CD4-positive, CD25-positive, alpha-beta regulatory T cell (primary cell): ENCODE results near the gene SLC4A5. TPM values are rescaled to one million over a fixed set of nuclear protein-coding genes. Genes with fewer than 3 reads are reported as not detected.
"Not testable (repeated sequence)": the region's sequence is repeated elsewhere in the genome, so short reads cannot be mapped to it uniquely, and the experiment has no call there.

Experiments used
- ATAC-seq, 2 donors: fragments of 150-1000 bp; cut with Tn5 transposase; one replicate each; pipeline ENCODE4 v1.10.0; 2021; ENCODE audit warnings: low read depth in 2 of 2, moderate number of reproducible peaks in 2 of 2, moderate library complexity in 1 of 2
- DNase-seq, 3 donors: peaks; one replicate each; pipeline versions ENCODE4 v3.0.0 to v3.0.0-alpha.2; 2012 to 2022; ENCODE audit warnings: mixed read lengths in 1 of 3
- H3K27ac ChIP-seq: one replicate; pipeline ENCODE4 v1.7.0; 2013; ENCODE audit warnings: mild to moderate bottlenecking, low read length; ENCODE audit not compliant: insufficient read depth, poor library complexity, severe bottlenecking
- H3K27me3 ChIP-seq: one replicate; pipeline ENCODE4 v1.7.0; 2013; ENCODE audit warnings: low read length; ENCODE audit not compliant: control insufficient read depth, insufficient read depth
- H3K36me3 ChIP-seq: one replicate; pipeline ENCODE4 v1.7.0; 2013; ENCODE audit warnings: mild to moderate bottlenecking, low read length, moderate library complexity; ENCODE audit not compliant: control insufficient read depth, insufficient read depth
- H3K4me1 ChIP-seq: 2 replicates; pipeline ENCODE4 v1.7.0; 2013; ENCODE audit warnings: mild to moderate bottlenecking, low read length; ENCODE audit not compliant: insufficient read depth, control insufficient read depth, poor library complexity, severe bottlenecking
- H3K4me3 ChIP-seq: one replicate; pipeline ENCODE4 v1.7.0; 2013; ENCODE audit warnings: low read depth, mild to moderate bottlenecking, low read length, moderate library complexity
- H3K9me3 ChIP-seq, 2 experiments: 1 replicate in 1 of 2; 2 replicates in 1 of 2; pipeline ENCODE4 v1.7.0; 2013; ENCODE audit warnings: low read length in 2 of 2, mild to moderate bottlenecking in 1 of 2, moderate library complexity in 1 of 2; ENCODE audit not compliant: control insufficient read depth in 2 of 2
- H3K27ac Mint-ChIP-seq, 3 donors: one replicate each; pipeline ENCODE4 v1.8.0; 2020 to 2022; ENCODE audit warnings: mild to moderate bottlenecking in 3 of 3, mixed read lengths in 3 of 3, moderate library complexity in 2 of 3
- H3K27me3 Mint-ChIP-seq: one replicate; pipeline ENCODE4 v1.8.0; 2022; ENCODE audit warnings: mild to moderate bottlenecking, mixed read lengths
- H3K36me3 Mint-ChIP-seq: one replicate; pipeline ENCODE4 v1.8.0; 2020; ENCODE audit warnings: mixed read lengths
- H3K4me1 Mint-ChIP-seq, 4 donors: one replicate each; pipeline ENCODE4 v1.8.0; 2020 to 2022; ENCODE audit warnings: mixed read lengths in 4 of 4, mild to moderate bottlenecking in 1 of 4
- H3K4me3 Mint-ChIP-seq, 4 donors: one replicate each; pipeline ENCODE4 v1.8.0; 2020 to 2022; ENCODE audit warnings: mild to moderate bottlenecking in 4 of 4, mixed read lengths in 4 of 4, moderate library complexity in 3 of 4
- H3K9me3 Mint-ChIP-seq, 7 donors: one replicate each; pipeline ENCODE4 v1.8.0; 2020 to 2022; ENCODE audit warnings: mixed read lengths in 7 of 7, mild to moderate bottlenecking in 3 of 7, moderate library complexity in 2 of 7
- polyA plus RNA-seq, 4 donors: library from polyadenylated mRNA; unstranded; fragments of 300-500 nt; fragmentation: Illumina TruSeq; gene quantifications; one replicate each; pipeline ENCODE4 v1.2.3, GENCODE V29; 2021
- total RNA-seq: library from RNA; stranded (reverse); gene quantifications from one replicate; pipeline ENCODE4 v1.2.3, GENCODE V29; 2022

SLC4A5 gene
- total and polyA plus RNA-seq, 5 donors from 2014 or later, result 0.30 to 12.7 (median 0.85) TPM

DNA sequence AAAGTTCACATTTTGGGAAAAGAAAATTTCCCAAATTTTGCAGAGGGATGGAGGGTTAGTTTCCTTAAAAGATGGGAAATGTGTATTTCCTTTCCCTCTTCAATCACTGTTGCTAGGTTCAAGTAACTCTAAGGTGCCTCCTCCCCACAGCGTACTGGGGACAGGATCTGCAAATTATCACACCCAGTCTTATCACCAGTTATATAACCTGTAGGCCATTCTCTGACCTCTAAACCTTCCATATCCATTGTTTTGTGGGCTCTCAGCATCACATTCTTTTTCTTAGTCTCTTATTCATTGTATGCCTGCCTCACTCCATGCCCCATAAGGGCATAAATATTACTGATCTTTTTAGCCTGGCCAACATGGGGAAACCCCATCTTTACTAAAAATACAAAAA, 148.4 kb downstream of the SLC4A5 start:
- Histone ChIP-seq H3K27ac (no peak overlapping the region), H3K36me3 (no peaks in the 10 kb centered on the region), H3K27me3 (no peaks in the 10 kb centered on the region), H3K4me3 (no peak overlapping the region), H3K9me3 (no peaks in the 10 kb centered on the region), H3K4me1 (peaks cover 12% of the 10 kb centered on the region)
- no peak overlapping the region for H3K4me3 Mint-ChIP-seq
- ATAC-seq (no peak), DNase-seq (no peak)
- no peaks in the 10 kb centered on the region for H3K36me3 Mint-ChIP-seq
- H3K9me3 Mint-ChIP-seq, result no peaks in the 10 kb centered on the region
- H3K27ac Mint-ChIP-seq, result no peak overlapping the region
- peaks cover 12 to 17% (median 14%) of the 10 kb centered on the region in 4 donors for H3K4me1 Mint-ChIP-seq
- H3K27me3 Mint-ChIP-seq, result peaks cover 28% of the 10 kb centered on the region

DNA sequence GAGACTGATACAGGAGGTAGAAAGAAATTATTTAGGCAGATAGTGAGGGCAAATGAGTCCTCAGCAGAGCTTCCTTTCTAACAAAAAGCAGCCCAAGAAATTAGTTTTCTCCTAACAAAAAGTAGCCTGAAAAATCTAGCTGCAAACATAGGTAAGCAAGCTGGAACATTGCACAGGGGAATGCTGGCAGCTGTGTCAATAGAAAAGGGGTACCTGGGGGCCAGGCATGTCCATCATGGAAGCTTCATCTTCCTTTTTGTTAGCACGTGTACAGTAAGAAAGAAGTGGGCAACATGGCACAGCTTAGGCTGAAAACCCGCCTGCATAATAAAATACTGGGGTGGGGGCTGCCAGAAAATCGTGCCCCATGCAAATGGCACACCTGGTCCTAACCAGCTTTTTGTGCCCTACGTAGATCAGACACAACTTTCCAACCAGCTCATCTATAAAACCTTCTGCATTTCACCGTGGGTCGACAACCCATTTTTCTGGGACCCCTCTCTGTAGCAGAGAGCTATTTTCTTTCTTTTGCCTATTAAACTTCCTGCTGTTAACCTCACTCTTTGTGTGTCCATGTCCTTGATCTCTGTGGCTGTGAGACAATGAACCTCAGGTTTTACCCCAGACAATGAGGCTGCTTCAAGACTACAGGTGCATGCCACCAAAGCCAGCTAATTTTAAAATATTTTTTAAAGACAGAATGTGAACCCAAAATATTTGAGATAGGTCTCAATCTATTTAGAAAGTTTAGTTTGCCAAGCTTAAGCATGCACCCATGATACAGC, 151.4 kb downstream of the SLC4A5 start:
- no peaks in the 10 kb centered on the region for H3K9me3 Mint-ChIP-seq
- H3K36me3 Mint-ChIP-seq, result no peaks in the 10 kb centered on the region
- peaks cover 34% of the 10 kb centered on the region for H3K27me3 Mint-ChIP-seq
- Histone ChIP-seq H3K27me3 (no peaks in the 10 kb centered on the region), H3K36me3 (no peaks in the 10 kb centered on the region), H3K4me3 (no peak overlapping the region), H3K9me3 (no peaks in the 10 kb centered on the region), H3K4me1 (no peaks in the 10 kb centered on the region), H3K27ac (no peak overlapping the region)
- H3K4me1 Mint-ChIP-seq, result no peaks in the 10 kb centered on the region
- no peak overlapping the region for H3K27ac Mint-ChIP-seq
- ATAC-seq (no peak), DNase-seq (no peak)
- no peak overlapping the region for H3K4me3 Mint-ChIP-seq

DNA sequence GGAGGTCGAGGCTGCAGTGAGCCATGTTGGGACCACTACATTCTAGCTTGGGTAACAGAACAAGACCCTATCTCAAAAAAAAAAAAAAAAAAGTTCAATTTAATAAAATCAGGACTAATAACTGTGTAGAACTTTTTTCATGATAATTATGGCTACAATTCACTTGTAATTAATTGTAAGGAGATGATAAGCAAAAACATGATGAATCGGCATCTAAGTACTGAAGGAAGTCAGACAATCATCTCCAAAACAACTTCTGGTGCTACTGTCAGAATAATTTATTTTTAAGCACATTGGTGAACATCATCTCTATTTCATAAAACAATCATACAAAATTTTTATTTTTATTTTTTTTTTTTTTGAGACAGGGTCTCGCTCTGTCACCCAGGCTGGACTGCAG, 154.5 kb downstream of the SLC4A5 start:
- Mint-ChIP-seq H3K9me3 (peaks cover 0 to 2% (median 0%) of the 10 kb centered on the region in 7 donors), H3K4me3 (no peak overlapping the region), H3K27me3 (peaks cover 31% of the 10 kb centered on the region), H3K27ac (no peak overlapping the region), H3K36me3 (no peaks in the 10 kb centered on the region), H3K4me1 (peaks cover 0 to 2% (median 0%) of the 10 kb centered on the region in 4 donors)
- no peaks in the 10 kb centered on the region for H3K4me1 ChIP-seq
- H3K27me3 ChIP-seq, result no peaks in the 10 kb centered on the region
- DNase-seq (no peak), ATAC-seq (no peak)
- no peaks in the 10 kb centered on the region for H3K36me3 ChIP-seq
- no peaks in the 10 kb centered on the region for H3K9me3 ChIP-seq
- no peak overlapping the region for H3K4me3 ChIP-seq
- H3K27ac ChIP-seq, result no peak overlapping the region

DNA sequence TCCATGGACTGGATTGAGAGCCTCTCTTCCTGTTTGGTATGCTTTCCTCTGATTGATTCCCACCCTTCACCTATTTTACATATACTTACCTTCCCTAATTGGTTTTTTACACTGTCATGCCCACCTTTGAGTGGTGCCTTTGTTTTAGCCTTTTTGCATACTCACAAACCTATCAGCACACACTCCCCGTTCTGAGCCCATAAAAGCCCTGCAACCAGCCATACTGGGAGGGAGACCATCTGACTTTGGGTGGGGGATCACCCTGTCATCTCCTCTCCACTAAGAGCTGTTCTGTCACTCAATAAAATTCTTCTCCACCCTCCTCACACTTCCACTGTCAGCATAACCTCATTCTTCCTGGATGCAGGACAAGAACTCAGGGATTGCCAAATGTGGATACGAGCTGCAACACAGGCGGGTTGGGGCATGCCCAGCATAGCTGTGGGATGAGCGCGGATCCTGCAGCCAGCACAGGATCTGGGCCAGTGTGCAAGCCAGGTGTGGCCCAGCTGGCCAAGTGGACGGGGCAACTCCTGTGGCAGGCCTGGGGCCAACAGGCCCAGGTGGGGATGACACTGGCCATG, 155.1 kb downstream of the SLC4A5 start:
- Mint-ChIP-seq H3K27me3 (peaks cover 27% of the 10 kb centered on the region), H3K4me1 (peaks cover 0 to 2% (median 0%) of the 10 kb centered on the region in 4 donors), H3K27ac (peak overlapping the region in 1 of 3 donors; percentile 48), H3K9me3 (peaks cover 0 to 2% (median 0%) of the 10 kb centered on the region in 7 donors), H3K4me3 (no peak overlapping the region), H3K36me3 (no peaks in the 10 kb centered on the region)
- no peaks in the 10 kb centered on the region for H3K27me3 ChIP-seq
- H3K9me3 ChIP-seq, result no peaks in the 10 kb centered on the region
- H3K27ac ChIP-seq, result no peak overlapping the region
- H3K4me1 ChIP-seq, result no peaks in the 10 kb centered on the region
- no peak for ATAC-seq
- no peak for DNase-seq
- no peak overlapping the region for H3K4me3 ChIP-seq
- no peaks in the 10 kb centered on the region for H3K36me3 ChIP-seq

DNA sequence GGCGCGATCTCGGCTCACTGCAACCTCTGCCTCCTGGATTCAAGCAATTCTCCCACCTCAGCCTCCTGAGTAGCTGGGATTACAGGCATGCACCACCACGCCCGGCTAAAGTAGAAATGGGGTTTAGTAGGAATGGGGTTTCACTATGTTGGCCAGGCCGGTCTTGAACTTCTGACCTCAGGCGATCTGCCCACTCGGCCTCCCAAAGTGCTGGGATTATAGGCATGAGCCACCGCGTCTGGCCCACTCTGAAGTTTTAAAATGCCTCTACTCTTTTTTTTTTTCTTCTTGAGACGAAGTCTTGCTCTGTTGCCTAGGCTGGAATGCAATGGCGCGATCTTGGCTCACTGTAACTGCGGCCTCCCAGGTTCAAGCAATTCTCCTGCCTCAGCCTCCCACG, 156.5 kb downstream of the SLC4A5 start:
- H3K9me3 ChIP-seq, H3K9me3 Mint-ChIP-seq, H3K4me1 Mint-ChIP-seq, H3K4me3 ChIP-seq, ATAC-seq, H3K36me3 ChIP-seq, H3K27me3 ChIP-seq, H3K27ac ChIP-seq, DNase-seq, H3K27ac Mint-ChIP-seq, H3K4me1 ChIP-seq, H3K4me3 Mint-ChIP-seq, H3K36me3 Mint-ChIP-seq: not testable (repeated sequence)
- peaks cover 21% of the 10 kb centered on the region for H3K27me3 Mint-ChIP-seq

DNA sequence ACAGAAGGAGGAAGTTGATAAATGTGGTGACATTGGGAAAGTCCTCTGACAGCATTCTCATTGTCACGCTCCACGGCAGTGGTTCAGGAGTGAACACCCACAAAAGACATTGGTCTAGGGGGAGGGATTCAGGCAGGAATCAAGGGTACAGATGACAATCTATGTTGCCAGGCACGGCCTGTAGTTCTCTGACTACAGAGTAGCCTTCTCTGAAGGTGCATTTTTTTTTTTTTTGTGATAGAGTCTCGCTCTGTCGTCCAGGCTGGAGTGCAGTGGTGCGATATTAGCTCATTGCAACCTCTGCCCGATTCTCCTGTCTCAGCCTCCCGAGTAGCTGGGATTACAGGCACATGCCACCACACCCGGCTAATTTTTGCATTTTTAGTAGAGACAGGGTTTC, 157.2 kb downstream of the SLC4A5 start:
- peaks cover 0 to 2% (median 0%) of the 10 kb centered on the region in 7 donors for H3K9me3 Mint-ChIP-seq
- ATAC-seq, result peak; percentile 72 to 76
- H3K4me1 ChIP-seq, result no peaks in the 10 kb centered on the region
- no peak overlapping the region for H3K27ac ChIP-seq
- H3K4me3 Mint-ChIP-seq, result no peak overlapping the region
- H3K27me3 ChIP-seq, result no peaks in the 10 kb centered on the region
- H3K36me3 ChIP-seq, result no peaks in the 10 kb centered on the region
- no peaks in the 10 kb centered on the region for H3K36me3 Mint-ChIP-seq
- H3K4me1 Mint-ChIP-seq, result peaks cover 0 to 2% (median 0%) of the 10 kb centered on the region in 4 donors
- no peak overlapping the region for H3K4me3 ChIP-seq
- peaks cover 14% of the 10 kb centered on the region for H3K27me3 Mint-ChIP-seq
- H3K9me3 ChIP-seq, result no peaks in the 10 kb centered on the region
- DNase-seq, result peak in 1 of 3 donors; percentile 33
- no peak overlapping the region for H3K27ac Mint-ChIP-seq

DNA sequence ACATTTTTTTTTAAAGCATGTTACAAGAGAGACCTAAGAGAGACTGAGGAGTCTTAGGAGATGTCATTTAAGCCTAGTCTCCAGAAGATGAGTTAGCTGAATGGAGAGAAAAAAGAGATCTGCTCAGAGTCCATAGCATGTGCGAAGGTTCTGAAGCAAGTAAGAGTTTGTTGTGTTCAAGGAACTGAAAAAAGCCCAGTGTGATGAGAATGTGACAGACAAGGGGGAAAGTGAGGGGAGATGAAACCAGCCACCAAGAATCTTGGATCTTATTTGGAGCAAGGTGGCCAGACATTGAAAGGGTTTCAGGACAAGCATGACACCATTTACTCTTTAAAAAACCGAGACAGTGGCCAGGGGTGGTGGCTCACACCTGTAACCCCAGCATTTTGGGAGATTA, 159.3 kb downstream of the SLC4A5 start:
- Mint-ChIP-seq H3K9me3 (peaks cover 0 to 2% (median 0%) of the 10 kb centered on the region in 7 donors), H3K36me3 (no peaks in the 10 kb centered on the region), H3K4me1 (peaks cover 3 to 5% (median 4%) of the 10 kb centered on the region in 4 donors), H3K27ac (no peak overlapping the region), H3K4me3 (no peak overlapping the region), H3K27me3 (peaks cover 9% of the 10 kb centered on the region)
- Histone ChIP-seq H3K36me3 (no peaks in the 10 kb centered on the region), H3K27ac (no peak overlapping the region), H3K4me1 (peaks cover 4% of the 10 kb centered on the region), H3K9me3 (no peaks in the 10 kb centered on the region), H3K4me3 (no peak overlapping the region), H3K27me3 (no peaks in the 10 kb centered on the region)
- no peak for DNase-seq
- ATAC-seq, result no peak

DNA sequence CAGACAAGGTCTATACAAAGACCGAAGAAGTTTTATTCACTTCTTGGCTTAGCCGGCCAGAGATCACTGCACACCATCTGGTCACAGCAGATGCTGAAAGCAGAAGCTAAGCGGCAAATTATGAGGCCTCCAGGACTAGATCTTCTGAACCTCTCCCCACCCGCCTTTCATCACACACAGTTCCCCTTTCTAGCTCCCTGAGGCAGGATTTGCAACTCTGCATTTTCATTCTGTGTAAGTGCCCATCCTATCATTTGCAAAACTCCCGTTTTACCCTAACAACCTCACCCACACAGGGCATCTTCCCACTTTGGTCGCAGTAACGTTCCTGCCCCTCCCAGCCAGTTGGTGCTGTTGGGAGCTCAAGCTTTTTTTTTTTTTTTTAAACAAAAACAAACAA, 161.5 kb downstream of the SLC4A5 start:
- no peak overlapping the region for H3K27ac Mint-ChIP-seq
- H3K4me3 ChIP-seq, result no peak overlapping the region
- DNase-seq (no peak), ATAC-seq (no peak)
- H3K4me1 ChIP-seq, result peaks cover 14% of the 10 kb centered on the region
- peaks cover 2% of the 10 kb centered on the region for H3K36me3 ChIP-seq
- H3K27me3 ChIP-seq, result no peaks in the 10 kb centered on the region
- no peaks in the 10 kb centered on the region for H3K9me3 ChIP-seq
- no peak overlapping the region for H3K27ac ChIP-seq
- peaks cover 0 to 2% (median 0%) of the 10 kb centered on the region in 7 donors for H3K9me3 Mint-ChIP-seq
- peak overlapping the region in 1 of 4 donors; percentile 54 for H3K4me3 Mint-ChIP-seq
- H3K4me1 Mint-ChIP-seq, result peaks cover 11 to 16% (median 12%) of the 10 kb centered on the region in 4 donors
- H3K36me3 Mint-ChIP-seq, result peaks cover 2% of the 10 kb centered on the region
- H3K27me3 Mint-ChIP-seq, result peaks cover 10% of the 10 kb centered on the region
